ENCODE results near the gene GRIK1.

DNA sequence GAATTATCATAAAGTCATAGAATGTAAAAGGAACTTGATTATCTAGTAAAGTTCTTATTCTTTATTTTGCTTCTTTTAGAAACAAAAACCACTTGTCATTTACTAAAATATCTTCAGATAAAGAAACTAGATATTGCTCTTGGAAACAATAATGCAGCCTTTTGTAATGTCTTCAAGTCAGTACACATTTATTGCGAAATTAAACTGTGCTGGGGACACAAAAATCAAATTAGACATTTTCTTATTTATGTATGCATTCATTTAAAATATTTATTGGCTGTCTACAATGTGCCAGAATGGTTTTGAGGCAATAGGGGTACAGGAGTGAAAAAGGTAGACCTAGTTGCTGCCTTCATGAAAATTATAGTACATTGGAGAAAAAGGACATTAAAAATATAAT lies 201.1 kb downstream of the GRIK1 start:
- TF ChIP-seq POLR2A (IDR thresholded peaks at IDR 0.05) (no peak), POLR2AphosphoS5 (IDR thresholded peaks at IDR 0.05; ENCODE audit: insufficient read depth in 1 of 2, low read depth in 1 of 2) (no peak)
- TF ChIP-seq, protein P1, sequence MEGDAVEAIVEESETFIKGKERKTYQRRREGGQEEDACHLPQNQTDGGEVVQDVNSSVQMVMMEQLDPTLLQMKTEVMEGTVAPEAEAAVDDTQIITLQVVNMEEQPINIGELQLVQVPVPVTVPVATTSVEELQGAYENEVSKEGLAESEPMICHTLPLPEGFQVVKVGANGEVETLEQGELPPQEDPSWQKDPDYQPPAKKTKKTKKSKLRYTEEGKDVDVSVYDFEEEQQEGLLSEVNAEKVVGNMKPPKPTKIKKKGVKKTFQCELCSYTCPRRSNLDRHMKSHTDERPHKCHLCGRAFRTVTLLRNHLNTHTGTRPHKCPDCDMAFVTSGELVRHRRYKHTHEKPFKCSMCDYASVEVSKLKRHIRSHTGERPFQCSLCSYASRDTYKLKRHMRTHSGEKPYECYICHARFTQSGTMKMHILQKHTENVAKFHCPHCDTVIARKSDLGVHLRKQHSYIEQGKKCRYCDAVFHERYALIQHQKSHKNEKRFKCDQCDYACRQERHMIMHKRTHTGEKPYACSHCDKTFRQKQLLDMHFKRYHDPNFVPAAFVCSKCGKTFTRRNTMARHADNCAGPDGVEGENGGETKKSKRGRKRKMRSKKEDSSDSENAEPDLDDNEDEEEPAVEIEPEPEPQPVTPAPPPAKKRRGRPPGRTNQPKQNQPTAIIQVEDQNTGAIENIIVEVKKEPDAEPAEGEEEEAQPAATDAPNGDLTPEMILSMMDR (IDR thresholded peaks at IDR 0.05): no peak

All from vagina (tissue), 2 donors.